PFSK-1 (cell line): ENCODE data around the gene MUS81.

ENCODE experiments used
- POLR2AphosphoS5 ChIP-seq: IDR thresholded peaks from 2 replicates; pipeline ENCODE4 v1.6.1; 2012; ENCODE audit warnings: low read depth, mild to moderate bottlenecking, control low read depth, low read length, moderate library complexity
- TF ChIP-seq, protein P1 (sequence below), 2 experiments: IDR thresholded peaks; 2 replicates each; pipeline versions ENCODE4 v1.6.1 to v1.8.0; 2011 to 2012; ENCODE audit warnings: low read depth in 2 of 2, low read length in 2 of 2, control low read depth in 1 of 2, inconsistent platforms in 1 of 2, mild to moderate bottlenecking in 1 of 2, moderate library complexity in 1 of 2; ENCODE audit not compliant: insufficient read depth in 1 of 2

GRCh38 chr11:65898656-65899355 lies 38.6 kb downstream of the MUS81 start:
- no peak for TF ChIP-seq POLR2AphosphoS5
- TF ChIP-seq, protein P1, sequence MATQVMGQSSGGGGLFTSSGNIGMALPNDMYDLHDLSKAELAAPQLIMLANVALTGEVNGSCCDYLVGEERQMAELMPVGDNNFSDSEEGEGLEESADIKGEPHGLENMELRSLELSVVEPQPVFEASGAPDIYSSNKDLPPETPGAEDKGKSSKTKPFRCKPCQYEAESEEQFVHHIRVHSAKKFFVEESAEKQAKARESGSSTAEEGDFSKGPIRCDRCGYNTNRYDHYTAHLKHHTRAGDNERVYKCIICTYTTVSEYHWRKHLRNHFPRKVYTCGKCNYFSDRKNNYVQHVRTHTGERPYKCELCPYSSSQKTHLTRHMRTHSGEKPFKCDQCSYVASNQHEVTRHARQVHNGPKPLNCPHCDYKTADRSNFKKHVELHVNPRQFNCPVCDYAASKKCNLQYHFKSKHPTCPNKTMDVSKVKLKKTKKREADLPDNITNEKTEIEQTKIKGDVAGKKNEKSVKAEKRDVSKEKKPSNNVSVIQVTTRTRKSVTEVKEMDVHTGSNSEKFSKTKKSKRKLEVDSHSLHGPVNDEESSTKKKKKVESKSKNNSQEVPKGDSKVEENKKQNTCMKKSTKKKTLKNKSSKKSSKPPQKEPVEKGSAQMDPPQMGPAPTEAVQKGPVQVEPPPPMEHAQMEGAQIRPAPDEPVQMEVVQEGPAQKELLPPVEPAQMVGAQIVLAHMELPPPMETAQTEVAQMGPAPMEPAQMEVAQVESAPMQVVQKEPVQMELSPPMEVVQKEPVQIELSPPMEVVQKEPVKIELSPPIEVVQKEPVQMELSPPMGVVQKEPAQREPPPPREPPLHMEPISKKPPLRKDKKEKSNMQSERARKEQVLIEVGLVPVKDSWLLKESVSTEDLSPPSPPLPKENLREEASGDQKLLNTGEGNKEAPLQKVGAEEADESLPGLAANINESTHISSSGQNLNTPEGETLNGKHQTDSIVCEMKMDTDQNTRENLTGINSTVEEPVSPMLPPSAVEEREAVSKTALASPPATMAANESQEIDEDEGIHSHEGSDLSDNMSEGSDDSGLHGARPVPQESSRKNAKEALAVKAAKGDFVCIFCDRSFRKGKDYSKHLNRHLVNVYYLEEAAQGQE (IDR thresholded peaks at IDR 0.05; ENCODE audit: insufficient read depth in 1 of 2, low read depth in 2 of 2, low read length in 2 of 2) = no peak
